K562 (cell line): ENCODE measurements around the gene PALLD. TPM values are rescaled to one million over a fixed set of nuclear protein-coding genes. Genes with fewer than 3 reads are reported as not detected.

Experiments used
- ATAC-seq: fragments of 200-7000 bp; cut with Tn5 transposase; 3 replicates; pipeline ENCODE4 v1.9.1; 2020; ENCODE audit warnings: moderate library complexity
- BruUV-seq: library from RNA; stranded (reverse); fragments of 400-500 nt; replicated peaks from 2 replicates; lab custom pipeline; 2021; lab: Mats Ljungman, UMichigan
- CTCF ChIA-PET: fragments of 300-600 bp; formaldehyde crosslinking; extraction: SDS; loops from one replicate; lab custom pipeline; 2021; ENCODE audit warnings: low intra/inter-chr PET ratio; lab: Yijun Ruan, JAX
- POLR2A ChIA-PET: fragments of 300-600, 350-650 bp; sonication (Branson Sonifier 250); formaldehyde crosslinking; extraction: SDS; loops from one replicate; lab custom pipeline; 2021; ENCODE audit warnings: antibody characterized with exemption, inconsistent platforms; lab: Yijun Ruan, JAX
- DNase-seq, 4 experiments: peaks; one replicate each; pipeline versions ENCODE4 v3.0.0 to v3.0.0-alpha.2; 2011 to 2018; ENCODE audit warnings: low spot score in 3 of 4, mixed read lengths in 3 of 4; ENCODE audit errors: extremely low read depth in 1 of 4
- FAIRE-seq: peaks from 2 replicates; lab custom pipeline; 2011; peaks lifted over from hg19 to GRCh38; lab: Jason Lieb, UNC
- H2AFZ ChIP-seq: 2 replicates; pipeline ENCODE4 v1.6.0; 2011; ENCODE audit warnings: low read depth, low read length, control low read depth, inconsistent platforms
- H3K27ac ChIP-seq: fragments of 200-600 bp; 3 replicates; pipeline ENCODE4 v1.8.0; 2011; ENCODE audit warnings: low read depth, mild to moderate bottlenecking, control low read depth, inconsistent platforms, low read length, moderate library complexity, mixed read lengths; ENCODE audit errors: extremely low read depth
- H3K27me3 ChIP-seq, 2 experiments: fragments of 300-600 bp in 1 of 2; 2 replicates in 1 of 2; 3 replicates in 1 of 2; pipeline versions ENCODE4 v1.6.0 to v1.8.0; 2011; ENCODE audit warnings: inconsistent platforms in 2 of 2, low read length in 2 of 2, mild to moderate bottlenecking in 1 of 2, mixed read lengths in 1 of 2, moderate library complexity in 1 of 2; ENCODE audit not compliant: control insufficient read depth in 2 of 2, insufficient read depth in 2 of 2
- H3K36me3 ChIP-seq: fragments of 300-600 bp; 3 replicates; pipeline ENCODE4 v1.8.0; 2011; ENCODE audit warnings: mild to moderate bottlenecking, low read length, inconsistent platforms; ENCODE audit not compliant: control insufficient read depth, insufficient read depth
- H3K4me1 ChIP-seq, 2 experiments: fragments of 200-600 bp in 1 of 2; replicated peaks in 1 of 2; 2 replicates in 1 of 2; 3 replicates in 1 of 2; pipeline versions ENCODE4 v1.5.1 to v1.8.0; 2011; ENCODE audit warnings: inconsistent platforms in 2 of 2, low read length in 2 of 2, mild to moderate bottlenecking in 1 of 2, mixed read lengths in 1 of 2, moderate library complexity in 1 of 2; ENCODE audit not compliant: control insufficient read depth in 2 of 2, insufficient read depth in 2 of 2
- H3K4me2 ChIP-seq: 2 replicates; pipeline ENCODE4 v1.6.1; 2011; ENCODE audit warnings: low read length, control low read depth, inconsistent platforms, mixed read lengths; ENCODE audit not compliant: insufficient read depth
- H3K4me3 ChIP-seq: fragments of 200-600 bp; sonication (generic), shearing (Covaris generic); 2 replicates; pipeline ENCODE4 v1.5.1; 2016; ENCODE audit warnings: control low read depth, inconsistent platforms
- H3K79me2 ChIP-seq: fragments of 200-600 bp; 3 replicates; pipeline ENCODE4 v1.8.0; 2011; ENCODE audit warnings: low read length, inconsistent platforms; ENCODE audit not compliant: control insufficient read depth, insufficient read depth
- H3K9ac ChIP-seq, 2 experiments: 2 replicates each; pipeline versions ENCODE4 v1.6.0 to v1.6.1; 2011; ENCODE audit warnings: low read depth in 2 of 2, low read length in 2 of 2, control low read depth in 1 of 2, inconsistent platforms in 1 of 2, mild to moderate bottlenecking in 1 of 2, mixed read lengths in 1 of 2; ENCODE audit not compliant: insufficient read depth in 1 of 2
- H3K9me1 ChIP-seq: one replicate; pipeline ENCODE4 v1.6.0; 2011; ENCODE audit warnings: inconsistent platforms, mild to moderate bottlenecking, low read length, moderate library complexity; ENCODE audit not compliant: control insufficient read depth, insufficient read depth
- H3K9me3 ChIP-seq: replicated peaks from 2 replicates; pipeline ENCODE4 v1.5.1; 2011; ENCODE audit warnings: low read depth, low read length, inconsistent platforms; ENCODE audit not compliant: control insufficient read depth, insufficient read depth
- H4K20me1 ChIP-seq: replicated peaks from 2 replicates; pipeline ENCODE4 v1.6.1; 2011; ENCODE audit warnings: low read length, inconsistent platforms, mixed read lengths; ENCODE audit not compliant: control insufficient read depth, insufficient read depth
- HMGN3 ChIP-seq: IDR thresholded peaks from 2 replicates; pipeline ENCODE4 v1.6.1; 2011; ENCODE audit warnings: borderline replicate concordance, low read depth, mild to moderate bottlenecking, mixed read lengths, low read length; ENCODE audit not compliant: insufficient read length; ENCODE audit errors: extremely low read depth
- JUND ChIP-seq, 2 experiments: IDR thresholded peaks; 2 replicates in 1 of 2; 3 replicates in 1 of 2; pipeline ENCODE4 v1.6.1; 2011; ENCODE audit warnings: borderline replicate concordance in 2 of 2, low read depth in 2 of 2, low read length in 2 of 2, improper control_type of control experiment in 1 of 2, missing biosample characterization in 1 of 2, missing genetic modification characterization in 1 of 2, missing genetic modification reagents in 1 of 2
- PHF21A ChIP-seq: fragments of 450-650 bp; IDR thresholded peaks from 2 replicates; pipeline ENCODE4 v1.6.1; 2017; ENCODE audit warnings: low read depth, borderline replicate concordance
- PML ChIP-seq: IDR thresholded peaks from 2 replicates; pipeline ENCODE4 v1.6.1; 2012; ENCODE audit warnings: low read length, inconsistent platforms
- POLR3G ChIP-seq: IDR thresholded peaks from 2 replicates; pipeline ENCODE4 v1.6.1; 2011; ENCODE audit not compliant: insufficient read length, insufficient replicate concordance; ENCODE audit errors: extremely low read depth
- RFX5 ChIP-seq: IDR thresholded peaks from 2 replicates; pipeline ENCODE4 v1.6.1; 2011; ENCODE audit warnings: low read depth, mild to moderate bottlenecking, improper control_type of control experiment, low read length
- RFX7 ChIP-seq: fragments of 250-450 bp; sonication (Bioruptor Pico); IDR thresholded peaks from 2 replicates; pipeline ENCODE4 v1.5.1; 2021; ENCODE audit warnings: mild to moderate bottlenecking
- TCF3 ChIP-seq: sonication (generic); formaldehyde crosslinking; IDR thresholded peaks from 2 replicates; pipeline ENCODE4 v1.4.0; 2020; ENCODE audit warnings: mild to moderate bottlenecking, missing genetic modification reagents
- XRCC4 ChIP-seq: IDR thresholded peaks from one replicate; pipeline ENCODE4 v1.6.1; 2011; ENCODE audit not compliant: insufficient read depth, insufficient read length; ENCODE audit errors: extremely low read depth
- ZNF398 ChIP-seq: fragments of 250-450 bp; sonication (Bioruptor Pico); IDR thresholded peaks from 2 replicates; pipeline ENCODE4 v1.8.0; 2021; ENCODE audit warnings: moderate library complexity, mild to moderate bottlenecking, inconsistent platforms
- ZNF586 ChIP-seq: fragments of 450-650 bp; formaldehyde crosslinking; conservative IDR thresholded peaks from 2 replicates; pipeline ENCODE4 v1.4.0; 2020; ENCODE audit warnings: mild to moderate bottlenecking, moderate library complexity
- ZNF639 ChIP-seq, 2 experiments: fragments of 200-800 bp in 1 of 2; sonication (Bioruptor generic) in 1 of 2; sonication (generic) in 1 of 2; formaldehyde crosslinking in 1 of 2; IDR thresholded peaks in 1 of 2; conservative IDR thresholded peaks in 1 of 2; 2 replicates each; pipeline versions ENCODE4 v1.5.0 to v1.6.1; 2016 to 2020; ENCODE audit warnings: missing compliant biosample characterization in 1 of 2, missing genetic modification characterization in 1 of 2, missing genetic modification reagents in 1 of 2
- WGBS: fragments of 100-300 bp; shearing (Covaris generic); methylation state at CpG from one replicate; pipeline ENCODE4 v1.1.6; 2016; ENCODE audit warnings: low coverage, mixed read lengths; ENCODE audit not compliant: insufficient coverage; ENCODE audit errors: missing lambda C conversion rate; 5-methylcytosine and 5-hydroxymethylcytosine counted together
- in situ Hi-C: fragments of 300-500 bp; cut with MboI; formaldehyde crosslinking; loops from 4 replicates; pipeline ENCODE4 v1.15.0; 2018; ENCODE audit warnings: inconsistent platforms, mixed read lengths
- intact Hi-C: fragments of 100-400 bp; cut with micrococcal nuclease; formaldehyde crosslinking; loops from 2 replicates; pipeline ENCODE4 v1.14.2; 2022
- polyA plus RNA-seq, 8 experiments: library from polyadenylated mRNA; depleted of rRNA in 4 of 8; stranded (reverse) in 5 of 8; unstranded in 3 of 8; fragments of >200 nt; fragmentation: Nextera tagmentation in 2 of 8; fragmentation: Illumina TruSeq in 1 of 8; extraction: Ambion mirVana in 2 of 8; extraction: Trizol in 1 of 8; gene quantifications; 2 replicates each; pipeline versions ENCODE4 v1.2.1 to v1.2.3, GENCODE V29; 2011 to 2014; ENCODE audit warnings: inconsistent platforms in 1 of 8, missing spikeins in 1 of 8
- total RNA-seq, 7 experiments: library from RNA; depleted of rRNA in 6 of 7; stranded (reverse); fragments of >200 nt in 6 of 7; fragmentation: Illumina TruSeq in 2 of 7; extraction: Trizol in 2 of 7; gene quantifications; 2 replicates each; pipeline versions ENCODE4 v1.2.1 to v1.2.3, GENCODE V29; 2011 to 2021; ENCODE audit warnings: low replicate concordance in 1 of 7

The PALLD gene
- total and polyA plus RNA-seq, 9 of the 15 experiments (the other 6 are each of a cell fraction or from before 2014, with no cell fraction given): 0.01 to 0.35 (median 0.06) TPM; not detected in 3

GRCh38 chr4:168836490-168836889 lies 339.6 kb downstream of the PALLD start:
- ATAC-seq: no peak
- H3K27me3 ChIP-seq: peaks cover 17 to 29% of the 10 kb centered on the region in 2 experiments
- H3K9me3 ChIP-seq: no peaks in the 10 kb centered on the region
- no peak for DNase-seq
- ChIA-PET CTCF (no interaction called here), POLR2A (no interaction called here)
- no peak overlapping the region for H3K4me3 ChIP-seq
- no TSS peak for BruUV-seq
- intact Hi-C loops (no loop called here), in situ Hi-C loops (no loop called here)
- TF ChIP-seq PHF21A: no peak
- no peak for TF ChIP-seq XRCC4
- no peak for TF ChIP-seq RFX7 (CRISPR knock-in tag)
- TF ChIP-seq HMGN3: no peak
- no peak for TF ChIP-seq ZNF586 (CRISPR knock-in tag)
- TF ChIP-seq RFX5: no peak
- peaks cover 0 to 15% of the 10 kb centered on the region in 2 experiments; a peak in 2 of 5 replicates for H3K4me1 ChIP-seq
- H3K9me1 ChIP-seq: no peaks in the 10 kb centered on the region
- no peaks in the 10 kb centered on the region; the same call in 1 of the 2 replicates for H4K20me1 ChIP-seq
- WGBS: 0% methylated on average over 9 of the region's 9 CpGs
- H3K36me3 ChIP-seq: no peaks in the 10 kb centered on the region
- no peak for FAIRE-seq
- no peak overlapping the region for H2AFZ ChIP-seq
- H3K9ac ChIP-seq: no peak overlapping the region
- no peak overlapping the region for H3K4me2 ChIP-seq
- no peaks in the 10 kb centered on the region for H3K79me2 ChIP-seq
- no peak overlapping the region for H3K27ac ChIP-seq

GRCh38 chr4:168837922-168838321 lies 341.1 kb downstream of the PALLD start:
- H3K9ac ChIP-seq: no peak overlapping the region
- H3K9me3 ChIP-seq: no peaks in the 10 kb centered on the region
- ChIA-PET CTCF (no interaction called here), POLR2A (no interaction called here)
- peaks cover 7 to 15% of the 10 kb centered on the region in 2 experiments for H3K27me3 ChIP-seq
- DNase-seq: no peak
- no peak overlapping the region for H3K4me2 ChIP-seq
- no TSS peak for BruUV-seq
- no peak overlapping the region for H2AFZ ChIP-seq
- in situ Hi-C loops (no loop called here), intact Hi-C loops (no loop called here)
- peaks cover 0 to under 1% of the 10 kb centered on the region in 2 experiments; a peak in 1 of 5 replicates for H3K4me1 ChIP-seq
- no peak overlapping the region for H3K27ac ChIP-seq
- ATAC-seq: no peak
- H3K9me1 ChIP-seq: no peaks in the 10 kb centered on the region
- H3K36me3 ChIP-seq: no peaks in the 10 kb centered on the region
- H4K20me1 ChIP-seq: no peaks in the 10 kb centered on the region; the same call in 1 of the 2 replicates
- H3K4me3 ChIP-seq: no peak overlapping the region
- WGBS: 1% methylated on average over 4 of the region's 4 CpGs
- FAIRE-seq: no peak
- H3K79me2 ChIP-seq: no peaks in the 10 kb centered on the region
- TF ChIP-seq JUND (IDR thresholded peaks at IDR 0.05; ENCODE audit: borderline replicate concordance, low read depth, low read length) (no peak), JUND (tag; IDR thresholded peaks at IDR 0.05; ENCODE audit: borderline replicate concordance, low read depth, low read length) (no peak), ZNF398 (no peak), ZNF639 (CRISPR knock-in tag; conservative IDR thresholded peaks at IDR 0.05 in 1 of 2, IDR thresholded peaks at IDR 0.05 in 1 of 2) (no peak), XRCC4 (no peak), TCF3 (no peak), POLR3G (no peak), PML (no peak)
